ENCODE measurements around the gene CORO7. TPM values are rescaled to one million over a fixed set of nuclear protein-coding genes. Genes with fewer than 3 reads are reported as not detected.

The CORO7 gene
- total RNA-seq, 4 donors from 2014 or later = 5.7 to 15.3 (median 7.2) TPM

DNA sequence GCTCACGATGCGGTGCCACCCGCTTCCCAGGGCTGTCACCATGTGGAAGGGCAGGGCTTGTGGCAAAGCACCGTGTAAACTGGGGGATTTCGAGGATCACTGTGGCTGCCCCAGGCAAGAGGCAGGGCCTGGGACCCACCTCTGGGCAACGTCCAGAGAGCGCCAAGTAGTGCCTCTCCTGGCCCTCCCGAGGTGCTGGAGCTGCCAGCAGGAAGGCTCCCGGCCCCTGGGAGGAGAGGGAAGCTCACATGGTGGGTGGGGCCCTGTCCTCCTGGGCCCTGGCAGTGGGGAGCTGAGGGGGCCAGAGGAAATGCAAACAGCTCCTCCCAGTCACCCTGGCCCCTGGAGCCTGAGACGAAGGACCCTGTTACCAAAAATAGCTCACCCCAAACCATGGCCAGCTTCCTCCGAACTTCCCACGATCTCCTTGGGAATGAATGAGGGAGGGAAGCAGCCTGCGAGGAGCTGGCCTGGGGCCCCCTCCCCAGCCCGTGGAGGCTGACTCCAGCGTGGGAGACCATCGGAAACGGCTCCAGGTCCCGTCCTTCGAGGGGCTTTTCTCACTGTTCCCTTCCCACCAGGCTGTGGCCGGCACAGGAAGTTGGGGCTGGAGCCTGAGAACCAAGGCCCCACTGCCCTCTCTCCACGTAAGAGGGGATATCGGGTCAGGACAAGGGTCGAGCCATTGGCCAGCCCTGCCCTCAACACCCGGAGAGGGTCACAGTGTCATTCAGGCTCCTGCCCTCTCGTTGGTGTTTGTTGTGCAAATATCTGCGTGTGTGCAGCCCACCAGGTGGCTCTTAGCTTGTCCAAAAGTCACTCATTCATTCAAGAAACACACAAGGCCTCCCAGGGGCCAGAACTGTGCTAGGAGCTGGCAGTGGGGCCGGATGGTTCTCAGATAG, 27.1 kb downstream of the CORO7 start:
- TF ChIP-seq CTCF (IDR thresholded peaks at IDR 0.05 in 4 of 5, conservative IDR thresholded peaks at IDR 0.05 in 1 of 5) = no peak
- no peaks in the 10 kb centered on the region for H3K27me3 ChIP-seq
- H3K9me3 ChIP-seq = no peaks in the 10 kb centered on the region
- no peaks in the 10 kb centered on the region for H3K36me3 ChIP-seq
- DNase-seq = no peak
- no peak for ATAC-seq
- H3K4me3 ChIP-seq = no peak overlapping the region
- peaks cover 0 to 3% of the 10 kb centered on the region in 2 donors for H3K4me1 ChIP-seq
- intact Hi-C loops (cut with DNase I; ENCODE audit: low total_unique reads) = no loop called here
- peak overlapping the region; percentile 60 to 72 (median 64) for H3K27ac ChIP-seq
- in situ Hi-C loops (cut with MboI; ENCODE audit: low sequenced_read_pairs in 4 of 4) = no loop called here

- Histone ChIP-seq H3K36me3 (no peaks in the 10 kb centered on the region), H3K27me3 (no peaks in the 10 kb centered on the region), H3K4me3 (no peak overlapping the region), H3K4me1 (peaks cover 0 to 3% of the 10 kb centered on the region in 2 donors), H3K9me3 (no peaks in the 10 kb centered on the region), H3K27ac (peak overlapping the region; percentile 62 to 79 (median 66))
- DNase-seq = no peak
- intact Hi-C loops (cut with DNase I; ENCODE audit: low total_unique reads) = no loop called here
- ATAC-seq = no peak
- in situ Hi-C loops (cut with MboI; ENCODE audit: low sequenced_read_pairs in 4 of 4) = no loop called here
- no peak for TF ChIP-seq CTCF (IDR thresholded peaks at IDR 0.05 in 4 of 5, conservative IDR thresholded peaks at IDR 0.05 in 1 of 5)
- no peak for TF ChIP-seq POLR2A (IDR thresholded peaks at IDR 0.05)
These were observed 27.9 kb downstream of the CORO7 start for GRCh38 chr16:4388271-4389021.

DNA sequence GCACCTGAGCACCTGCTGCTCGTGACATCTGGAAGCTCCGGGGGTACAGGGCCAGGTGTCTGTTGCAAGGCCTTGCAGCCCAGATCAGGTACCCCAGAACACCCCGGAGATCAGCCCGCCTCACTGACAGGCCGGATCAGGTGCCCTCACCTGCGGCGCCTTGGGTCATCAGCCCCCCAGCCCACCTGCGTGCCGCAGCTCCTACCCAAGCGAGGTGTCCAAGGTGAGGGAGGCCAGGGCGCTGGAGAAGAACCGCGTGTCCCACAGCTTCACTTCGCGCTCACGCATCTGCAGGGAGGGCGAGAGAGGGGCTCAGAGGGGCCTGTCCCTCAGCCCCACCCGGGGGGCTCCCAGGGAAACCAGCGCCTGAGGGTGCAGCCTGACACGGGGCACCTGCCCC, 28.6 kb downstream of the CORO7 start:
- ATAC-seq = no peak
- H3K4me1 ChIP-seq = peaks cover 0 to 2% of the 10 kb centered on the region in 2 donors
- no peaks in the 10 kb centered on the region for H3K9me3 ChIP-seq
- H3K4me3 ChIP-seq = no peak overlapping the region
- intact Hi-C loops (cut with DNase I; ENCODE audit: low total_unique reads) (no loop called here), in situ Hi-C loops (cut with MboI; ENCODE audit: low sequenced_read_pairs in 4 of 4) (no loop called here)
- peak overlapping the region; percentile 51 to 79 (median 64) for H3K27ac ChIP-seq
- H3K36me3 ChIP-seq = no peaks in the 10 kb centered on the region
- TF ChIP-seq POLR2A (IDR thresholded peaks at IDR 0.05) (no peak), CTCF (IDR thresholded peaks at IDR 0.05 in 4 of 5, conservative IDR thresholded peaks at IDR 0.05 in 1 of 5) (no peak)
- no peak for DNase-seq
- H3K27me3 ChIP-seq = no peaks in the 10 kb centered on the region

GRCh38 chr16:4386951-4387565, 29.3 kb downstream of the CORO7 start:
- intact Hi-C loops (cut with DNase I; ENCODE audit: low total_unique reads) (no loop called here), in situ Hi-C loops (cut with MboI; ENCODE audit: low sequenced_read_pairs in 4 of 4) (no loop called here)
- Histone ChIP-seq H3K27me3 (no peaks in the 10 kb centered on the region), H3K36me3 (no peaks in the 10 kb centered on the region), H3K9me3 (no peaks in the 10 kb centered on the region), H3K4me3 (no peak overlapping the region), H3K4me1 (peaks cover 0 to 4% of the 10 kb centered on the region in 2 donors), H3K27ac (peak overlapping the region in 2 of 4 donors; percentile 51 to 79)
- ATAC-seq = no peak
- no peak for TF ChIP-seq CTCF (IDR thresholded peaks at IDR 0.05 in 4 of 5, conservative IDR thresholded peaks at IDR 0.05 in 1 of 5)
- no peak for TF ChIP-seq POLR2A (IDR thresholded peaks at IDR 0.05)
- DNase-seq = no peak
